Ectodermal cell (in vitro differentiated cells): ENCODE results near the gene NUDT5.

ENCODE experiments used
- H3K27ac ChIP-seq: 2 replicates; pipeline ENCODE4 v1.7.0; 2013; ENCODE audit warnings: mild to moderate bottlenecking, low read depth, low read length; ENCODE audit not compliant: insufficient read depth, poor library complexity, severe bottlenecking
- H3K27me3 ChIP-seq: 2 replicates; pipeline ENCODE4 v1.7.0; 2013; ENCODE audit warnings: mild to moderate bottlenecking, low read length; ENCODE audit not compliant: insufficient read depth, control insufficient read depth, poor library complexity, severe bottlenecking
- H3K36me3 ChIP-seq: one replicate; pipeline ENCODE4 v1.7.0; 2013; ENCODE audit warnings: low read length; ENCODE audit not compliant: control insufficient read depth, insufficient read depth
- H3K4me1 ChIP-seq: one replicate; pipeline ENCODE4 v1.7.0; 2013; ENCODE audit warnings: low read length; ENCODE audit not compliant: control insufficient read depth, insufficient read depth
- H3K4me3 ChIP-seq: 2 replicates; pipeline ENCODE4 v1.7.0; 2013; ENCODE audit warnings: low read depth, low read length, control low read depth; ENCODE audit not compliant: insufficient read depth
- H3K9me3 ChIP-seq: 2 replicates; pipeline ENCODE4 v1.7.0; 2013; ENCODE audit warnings: mild to moderate bottlenecking, low read length, moderate library complexity; ENCODE audit not compliant: control insufficient read depth
- WGBS, 2 experiments: methylation state at CpG; one replicate each; pipeline ENCODE4 v1.1.7; 2013; ENCODE audit warnings: missing lambda C conversion rate in 2 of 2; 5-methylcytosine and 5-hydroxymethylcytosine counted together

Gene NUDT5

GRCh38 chr10:12140038-12140437 is 55.7 kb downstream of the NUDT5 start:
- no peak overlapping the region for H3K27ac ChIP-seq
- no peaks in the 10 kb centered on the region for H3K27me3 ChIP-seq
- WGBS, 2 experiments = 92 to 95% methylated on average over 1 of the region's 1 CpG
- no peaks in the 10 kb centered on the region for H3K9me3 ChIP-seq
- H3K4me1 ChIP-seq = no peaks in the 10 kb centered on the region
- H3K36me3 ChIP-seq = peaks cover 39% of the 10 kb centered on the region
- H3K4me3 ChIP-seq = no peak overlapping the region

- Histone ChIP-seq H3K4me1 (peaks cover 4% of the 10 kb centered on the region), H3K27ac (peak overlapping the region; percentile 16), H3K4me3 (no peak overlapping the region), H3K36me3 (peaks cover 29% of the 10 kb centered on the region), H3K27me3 (no peaks in the 10 kb centered on the region), H3K9me3 (no peaks in the 10 kb centered on the region)
- 91 to 94% methylated on average over 2 of the region's 3 CpGs for WGBS, 2 experiments
Observed at GRCh38 chr10:12135631-12136030, 60.1 kb downstream of the NUDT5 start.

GRCh38 chr10:12130237-12130872 is 65.3 kb downstream of the NUDT5 start:
- Histone ChIP-seq H3K4me3 (peak overlapping the region; percentile 92), H3K27me3 (no peaks in the 10 kb centered on the region), H3K9me3 (no peaks in the 10 kb centered on the region), H3K27ac (no peak overlapping the region), H3K4me1 (peaks cover 4% of the 10 kb centered on the region), H3K36me3 (peaks cover 11% of the 10 kb centered on the region)
- WGBS, 2 experiments = 28 to 34% methylated on average over 11 of the region's 11 CpGs

- peaks cover 7% of the 10 kb centered on the region for H3K36me3 ChIP-seq
- 0 to 1% methylated on average over 108 of the region's 108 CpGs for WGBS, 2 experiments
- H3K4me1 ChIP-seq = peaks cover 4% of the 10 kb centered on the region
- H3K27ac ChIP-seq = peak within 1 kb of the TSS; percentile 79
- H3K4me3 ChIP-seq = peak within 1 kb of the TSS; percentile 92
- H3K27me3 ChIP-seq = no peaks in the 10 kb centered on the region
- no peaks in the 10 kb centered on the region for H3K9me3 ChIP-seq
Observed at GRCh38 chr10:12129222-12130111, 66.2 kb downstream of the NUDT5 start, which contains the start of gene SEC61A2. TSS of gene SEC61A2 (plus strand) at chr10:12129677. CDS start at chr10:12129788, 111 bp downstream.

- H3K36me3 ChIP-seq = peaks cover 24% of the 10 kb centered on the region
- no peaks in the 10 kb centered on the region for H3K9me3 ChIP-seq
- H3K27ac ChIP-seq = no peak overlapping the region
- 93 to 95% methylated on average over 4 of the region's 4 CpGs for WGBS, 2 experiments
- no peak overlapping the region for H3K4me3 ChIP-seq
- H3K27me3 ChIP-seq = no peaks in the 10 kb centered on the region
- H3K4me1 ChIP-seq = no peaks in the 10 kb centered on the region
Observed at GRCh38 chr10:12121673-12122072, 74.0 kb downstream of the NUDT5 start.
